Neutrophil (primary cell): ENCODE data around the gene TUBA4B.
"Not testable (repeated sequence)": the region's sequence is repeated elsewhere in the genome, so short reads cannot be mapped to it uniquely, and the experiment has no call there.

Experiments used
- H3K27ac ChIP-seq: fragments of 200-600 bp; sonication (generic); 2 replicates; pipeline ENCODE4 v1.5.1; 2016; ENCODE audit warnings: mild to moderate bottlenecking, moderate library complexity
- H3K27me3 ChIP-seq: fragments of 200-600 bp; sonication (generic); 2 replicates; pipeline ENCODE4 v1.6.0; 2016; ENCODE audit warnings: mild to moderate bottlenecking
- H3K36me3 ChIP-seq: fragments of 200-600 bp; sonication (generic); 2 replicates; pipeline ENCODE4 v1.5.1; 2017
- H3K4me1 ChIP-seq, 2 experiments: fragments of 200-600 bp in 1 of 2; sonication (generic) in 1 of 2; 1 replicate in 1 of 2; 2 replicates in 1 of 2; pipeline versions ENCODE4 v1.5.1 to v1.6.1; 2013 to 2016; ENCODE audit warnings: low read depth in 1 of 2, low read length in 1 of 2, mild to moderate bottlenecking in 1 of 2, moderate library complexity in 1 of 2; ENCODE audit not compliant: control insufficient read depth in 1 of 2, insufficient read depth in 1 of 2
- H3K4me3 ChIP-seq, 2 experiments: fragments of 200-600 bp in 1 of 2; sonication (generic) in 1 of 2; 1 replicate in 1 of 2; 2 replicates in 1 of 2; pipeline ENCODE4 v1.5.1; 2013 to 2016; ENCODE audit warnings: low read depth in 1 of 2, low read length in 1 of 2, mild to moderate bottlenecking in 1 of 2, moderate library complexity in 1 of 2
- H3K9me3 ChIP-seq: fragments of 200-600 bp; sonication (generic); 2 replicates; pipeline ENCODE4 v1.5.1; 2016
- CTCF ChIP-seq: fragments of 200-600 bp; sonication (generic); IDR thresholded peaks from 2 replicates; pipeline ENCODE4 v1.5.1; 2016; ENCODE audit warnings: antibody characterized with exemption

The TUBA4B gene

GRCh38 chr2:219252570-219252899, 508 bp upstream of the TUBA4B start:
- Histone ChIP-seq H3K4me3 (peak overlapping the region; percentile 96 to 99), H3K9me3 (no peaks in the 10 kb centered on the region), H3K4me1 (peaks cover 69% of the 10 kb centered on the region in 2 experiments), H3K36me3 (peaks cover 41% of the 10 kb centered on the region), H3K27ac (peak overlapping the region; percentile 95), H3K27me3 (no peaks in the 10 kb centered on the region)
- no peak for TF ChIP-seq CTCF

- peak within 1 kb of the TSS; percentile 96 to 99 for H3K4me3 ChIP-seq
- peak within 1 kb of the TSS; percentile 95 for H3K27ac ChIP-seq
- peaks cover 31% of the 10 kb centered on the region for H3K36me3 ChIP-seq
- no peaks in the 10 kb centered on the region for H3K27me3 ChIP-seq
- H3K9me3 ChIP-seq, result no peaks in the 10 kb centered on the region
- H3K4me1 ChIP-seq, result peaks cover 61 to 62% of the 10 kb centered on the region in 2 experiments
- peak; percentile 59 for TF ChIP-seq CTCF
Observed at GRCh38 chr2:219253753-219254589, 928 bp downstream of the TUBA4B start, which contains the start of gene TUBA4A. Gene TUBA4A (minus strand): TSS chr2:219253918. CDS start chr2:219253858, 60 bp downstream.

- H3K4me3 ChIP-seq, result peak overlapping the region; percentile 96 to 99
- peak overlapping the region; percentile 95 for H3K27ac ChIP-seq
- no peaks in the 10 kb centered on the region for H3K9me3 ChIP-seq
- no peak for TF ChIP-seq CTCF
- H3K36me3 ChIP-seq, result peaks cover 24% of the 10 kb centered on the region
- H3K27me3 ChIP-seq, result peaks cover 4% of the 10 kb centered on the region
- peaks cover 53 to 55% of the 10 kb centered on the region in 2 experiments for H3K4me1 ChIP-seq
Observed at GRCh38 chr2:219254590-219255201, 1.7 kb downstream of the TUBA4B start.

- H3K36me3 ChIP-seq, H3K9me3 ChIP-seq, H3K4me3 ChIP-seq, H3K27ac ChIP-seq: not testable (repeated sequence)
- peaks cover 33 to 35% of the 10 kb centered on the region in 2 experiments for H3K4me1 ChIP-seq
- H3K27me3 ChIP-seq, result peaks cover 25% of the 10 kb centered on the region
Observed at GRCh38 chr2:219258942-219259341, 5.9 kb downstream of the TUBA4B start.

- peaks cover 25% of the 10 kb centered on the region for H3K27me3 ChIP-seq
- H3K36me3 ChIP-seq, result no peaks in the 10 kb centered on the region
- peaks cover 18 to 20% of the 10 kb centered on the region in 2 experiments for H3K4me1 ChIP-seq
- H3K4me3 ChIP-seq, result no peak overlapping the region
- TF ChIP-seq CTCF, result no peak
- no peaks in the 10 kb centered on the region for H3K9me3 ChIP-seq
- no peak overlapping the region for H3K27ac ChIP-seq
Observed at GRCh38 chr2:219261024-219261855, 8.2 kb downstream of the TUBA4B start.
